GM20431 (cell line): ENCODE data around the gene SIRT4.
"Not testable (repeated sequence)": the region's sequence is repeated elsewhere in the genome, so short reads cannot be mapped to it uniquely, and the experiment has no call there.

ENCODE experiments used
- in situ Hi-C: fragments of 300-500 bp; cut with MseI, MboI; formaldehyde crosslinking; loops from one replicate; pipeline ENCODE4 v1.15.0; 2020; ENCODE audit warnings: low sequenced_read_pairs; ENCODE audit not compliant: unreplicated experiment

The SIRT4 gene

GRCh38 chr12:120332041-120332440 lies 29.9 kb downstream of the SIRT4 start:
- in situ Hi-C loops: no loop called here

- in situ Hi-C loops: no loop called here
These were observed 30.4 kb downstream of the SIRT4 start for GRCh38 chr12:120332523-120332922.

- in situ Hi-C loops: not testable (repeated sequence)
These were observed 33.3 kb downstream of the SIRT4 start for GRCh38 chr12:120335447-120335846.

- in situ Hi-C loops: not testable (repeated sequence)
These were observed 34.3 kb downstream of the SIRT4 start for GRCh38 chr12:120336392-120336791.

GRCh38 chr12:120337730-120338129 lies 35.6 kb downstream of the SIRT4 start:
- in situ Hi-C loops: no loop called here

GRCh38 chr12:120339256-120339655 lies 37.1 kb downstream of the SIRT4 start:
- in situ Hi-C loops: no loop called here

- in situ Hi-C loops: no loop called here
These were observed 40.3 kb downstream of the SIRT4 start for GRCh38 chr12:120342175-120343038.

- in situ Hi-C loops: no loop called here
These were observed 41.0 kb downstream of the SIRT4 start for GRCh38 chr12:120343039-120343537.

- in situ Hi-C loops: no loop called here
These were observed 41.6 kb downstream of the SIRT4 start for GRCh38 chr12:120343692-120344091.

GRCh38 chr12:120346031-120346430 lies 43.9 kb downstream of the SIRT4 start:
- in situ Hi-C loops: no loop called here

GRCh38 chr12:120346681-120347080 lies 44.6 kb downstream of the SIRT4 start:
- in situ Hi-C loops: no loop called here

GRCh38 chr12:120347766-120348165 lies 45.6 kb downstream of the SIRT4 start:
- in situ Hi-C loops: no loop called here

- in situ Hi-C loops: no loop called here
These were observed 48.6 kb downstream of the SIRT4 start for GRCh38 chr12:120350576-120351350.

GRCh38 chr12:120352117-120352516 lies 50.0 kb downstream of the SIRT4 start:
- in situ Hi-C loops: no loop called here

- in situ Hi-C loops: no loop called here
These were observed 51.0 kb downstream of the SIRT4 start for GRCh38 chr12:120353136-120353535.

GRCh38 chr12:120353556-120354317 lies 51.6 kb downstream of the SIRT4 start:
- in situ Hi-C loops: no loop called here

GRCh38 chr12:120356567-120357030 lies 54.5 kb downstream of the SIRT4 start:
- in situ Hi-C loops: no loop called here

GRCh38 chr12:120357104-120357503 lies 55.0 kb downstream of the SIRT4 start:
- in situ Hi-C loops: no loop called here

- in situ Hi-C loops: no loop called here
These were observed 56.4 kb downstream of the SIRT4 start for GRCh38 chr12:120358412-120359100.

GRCh38 chr12:120359128-120359527 lies 57.0 kb downstream of the SIRT4 start:
- in situ Hi-C loops: no loop called here
